DND-41 (cell line): ENCODE measurements around the gene CEACAM21.
A peak's percentile ranks its signal among the peaks of the same experiment; 100 is the strongest.

Source experiments
- ATAC-seq: fragments of 200-7000 bp; cut with Tn5 transposase; 3 replicates; pipeline ENCODE4 v1.9.1; 2021; ENCODE audit warnings: low read depth; ENCODE audit not compliant: insufficient read depth
- DNase-seq: peaks from one replicate; pipeline ENCODE4 v3.0.0-alpha.2; 2020
- H2AFZ ChIP-seq: 2 replicates; pipeline ENCODE4 v1.6.0; 2012; ENCODE audit warnings: low read depth, low read length
- H3K27ac ChIP-seq: 2 replicates; pipeline ENCODE4 v1.5.1; 2012; ENCODE audit warnings: low read length, inconsistent platforms
- H3K27me3 ChIP-seq: fragments of 200-600 bp; sonication (generic); 2 replicates; pipeline ENCODE4 v1.6.0; 2012; ENCODE audit warnings: low read length, mild to moderate bottlenecking, inconsistent platforms; ENCODE audit not compliant: insufficient read depth, poor library complexity
- H3K36me3 ChIP-seq: 2 replicates; pipeline ENCODE4 v1.5.1; 2012; ENCODE audit warnings: low read length, inconsistent platforms; ENCODE audit not compliant: insufficient read depth
- H3K4me1 ChIP-seq: 2 replicates; pipeline ENCODE4 v1.5.1; 2012; ENCODE audit warnings: mild to moderate bottlenecking, low read length; ENCODE audit not compliant: insufficient read depth
- H3K4me2 ChIP-seq: 2 replicates; pipeline ENCODE4 v1.6.0; 2012; ENCODE audit warnings: mild to moderate bottlenecking, moderate library complexity, low read length, inconsistent platforms; ENCODE audit not compliant: insufficient read depth
- H3K4me3 ChIP-seq, 2 experiments: fragments of 200-600 bp in 1 of 2; shearing (Covaris generic) in 1 of 2; 2 replicates each; pipeline ENCODE4 v1.5.1; 2012 to 2016; ENCODE audit warnings: inconsistent platforms in 2 of 2, low read length in 2 of 2, mild to moderate bottlenecking in 2 of 2, low read depth in 1 of 2, moderate library complexity in 1 of 2
- H3K79me2 ChIP-seq: 2 replicates; pipeline ENCODE4 v1.6.0; 2012; ENCODE audit warnings: low read length, inconsistent platforms; ENCODE audit not compliant: insufficient read depth
- H3K9ac ChIP-seq: 2 replicates; pipeline ENCODE4 v1.6.0; 2012; ENCODE audit warnings: low read depth, mild to moderate bottlenecking, inconsistent platforms, low read length, moderate library complexity
- H3K9me3 ChIP-seq: 2 replicates; pipeline ENCODE4 v1.5.1; 2012; ENCODE audit warnings: low read length, moderate library complexity, mild to moderate bottlenecking, inconsistent platforms; ENCODE audit not compliant: insufficient read depth, severe bottlenecking
- H4K20me1 ChIP-seq: 2 replicates; pipeline ENCODE4 v1.6.0; 2012; ENCODE audit warnings: low read length; ENCODE audit not compliant: insufficient read depth
- EZH2 ChIP-seq: IDR thresholded peaks from 3 replicates; pipeline ENCODE4 v1.6.1; 2012; ENCODE audit warnings: borderline replicate concordance, low read depth, mild to moderate bottlenecking, moderate library complexity, low read length, inconsistent platforms; ENCODE audit not compliant: severe bottlenecking
- TF ChIP-seq, protein P1 (sequence below): IDR thresholded peaks from 2 replicates; pipeline ENCODE4 v1.5.1; 2012; ENCODE audit warnings: borderline replicate concordance, low read length, moderate library complexity, mild to moderate bottlenecking; ENCODE audit not compliant: poor library complexity, severe bottlenecking; ENCODE audit errors: extremely low read depth

Gene CEACAM21

DNA sequence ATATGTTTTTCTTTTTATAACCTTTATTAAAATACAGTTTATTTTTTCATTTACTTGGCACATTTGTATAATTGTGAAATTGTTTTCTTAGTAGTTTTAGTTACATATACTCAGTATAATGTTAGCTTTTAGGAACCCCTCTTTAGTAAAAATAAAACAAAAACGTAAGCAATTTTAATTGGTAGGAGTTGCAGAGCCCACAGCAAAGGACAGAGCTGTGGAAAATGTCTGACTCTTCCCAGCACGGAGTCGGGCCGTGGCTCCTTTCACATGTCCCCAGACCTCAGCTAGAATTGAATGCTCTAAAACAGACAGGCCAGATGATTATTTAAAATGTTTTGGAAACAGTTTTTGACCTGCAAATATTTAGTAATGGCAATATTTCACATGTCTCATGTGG lies 27.9 kb upstream of the CEACAM21 start:
- no peaks in the 10 kb centered on the region for H3K9me3 ChIP-seq
- no peak for TF ChIP-seq EZH2
- TF ChIP-seq, protein P1, sequence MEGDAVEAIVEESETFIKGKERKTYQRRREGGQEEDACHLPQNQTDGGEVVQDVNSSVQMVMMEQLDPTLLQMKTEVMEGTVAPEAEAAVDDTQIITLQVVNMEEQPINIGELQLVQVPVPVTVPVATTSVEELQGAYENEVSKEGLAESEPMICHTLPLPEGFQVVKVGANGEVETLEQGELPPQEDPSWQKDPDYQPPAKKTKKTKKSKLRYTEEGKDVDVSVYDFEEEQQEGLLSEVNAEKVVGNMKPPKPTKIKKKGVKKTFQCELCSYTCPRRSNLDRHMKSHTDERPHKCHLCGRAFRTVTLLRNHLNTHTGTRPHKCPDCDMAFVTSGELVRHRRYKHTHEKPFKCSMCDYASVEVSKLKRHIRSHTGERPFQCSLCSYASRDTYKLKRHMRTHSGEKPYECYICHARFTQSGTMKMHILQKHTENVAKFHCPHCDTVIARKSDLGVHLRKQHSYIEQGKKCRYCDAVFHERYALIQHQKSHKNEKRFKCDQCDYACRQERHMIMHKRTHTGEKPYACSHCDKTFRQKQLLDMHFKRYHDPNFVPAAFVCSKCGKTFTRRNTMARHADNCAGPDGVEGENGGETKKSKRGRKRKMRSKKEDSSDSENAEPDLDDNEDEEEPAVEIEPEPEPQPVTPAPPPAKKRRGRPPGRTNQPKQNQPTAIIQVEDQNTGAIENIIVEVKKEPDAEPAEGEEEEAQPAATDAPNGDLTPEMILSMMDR, result no peak
- peaks cover 29% of the 10 kb centered on the region for H3K27me3 ChIP-seq
- ATAC-seq (no peak), DNase-seq (no peak)
- H3K4me3 ChIP-seq, result no peak overlapping the region
- no peaks in the 10 kb centered on the region for H3K4me1 ChIP-seq
- no peaks in the 10 kb centered on the region for H4K20me1 ChIP-seq
- H3K9ac ChIP-seq, result no peak overlapping the region
- H3K79me2 ChIP-seq, result no peaks in the 10 kb centered on the region
- no peak overlapping the region for H2AFZ ChIP-seq
- no peaks in the 10 kb centered on the region for H3K36me3 ChIP-seq
- no peak overlapping the region for H3K27ac ChIP-seq
- H3K4me2 ChIP-seq, result no peak overlapping the region

DNA sequence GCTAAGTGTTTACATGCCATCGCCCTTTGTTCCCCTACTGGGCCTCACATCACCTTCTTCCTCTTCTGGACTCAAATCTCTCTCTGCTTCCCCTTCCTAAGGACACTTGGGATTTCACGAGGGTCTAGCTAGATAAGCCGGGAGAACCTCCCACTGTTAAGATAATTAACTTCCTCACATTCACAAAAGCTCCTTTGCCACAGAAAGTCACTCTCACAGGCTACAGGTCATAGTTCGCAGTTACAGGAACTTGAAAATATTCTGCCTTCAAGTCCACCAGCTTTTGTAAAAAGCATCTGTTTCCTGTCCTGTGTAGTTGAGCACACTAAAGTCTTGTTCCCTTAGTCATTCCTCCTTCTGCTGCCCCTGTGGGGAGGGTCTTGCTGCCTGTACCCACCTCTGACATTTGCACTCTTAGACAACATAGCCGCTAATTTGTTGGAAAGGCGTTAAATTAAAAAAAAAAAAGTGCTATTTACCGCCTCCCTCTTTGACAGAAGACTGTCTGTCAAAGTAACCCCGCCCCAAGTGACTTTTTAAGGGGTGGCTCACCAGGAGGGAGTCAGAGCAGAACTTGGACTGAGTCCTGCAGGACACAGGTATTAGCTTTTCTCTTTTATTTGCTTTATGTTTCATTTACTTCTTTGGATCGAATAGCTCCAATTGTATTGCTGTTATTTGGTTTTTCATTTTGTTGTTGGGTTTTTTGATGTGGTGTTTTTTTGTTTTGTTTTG lies 26.8 kb upstream of the CEACAM21 start:
- Histone ChIP-seq H3K36me3 (no peaks in the 10 kb centered on the region), H4K20me1 (no peaks in the 10 kb centered on the region), H3K4me3 (no peak overlapping the region), H3K4me1 (no peaks in the 10 kb centered on the region), H3K27ac (no peak overlapping the region), H3K4me2 (no peak overlapping the region), H2AFZ (no peak overlapping the region), H3K9me3 (peaks cover 3% of the 10 kb centered on the region), H3K27me3 (peaks cover 29% of the 10 kb centered on the region), H3K9ac (no peak overlapping the region), H3K79me2 (no peaks in the 10 kb centered on the region)
- TF ChIP-seq, protein P1, result no peak
- TF ChIP-seq EZH2, result peak; percentile 55
- no peak for ATAC-seq
- DNase-seq, result no peak

GRCh38 chr19:41549884-41550283 lies 26.1 kb upstream of the CEACAM21 start:
- Histone ChIP-seq H4K20me1 (no peaks in the 10 kb centered on the region), H2AFZ (no peak overlapping the region), H3K27ac (no peak overlapping the region), H3K27me3 (peaks cover 29% of the 10 kb centered on the region), H3K4me2 (no peak overlapping the region), H3K4me3 (no peak overlapping the region), H3K9ac (no peak overlapping the region), H3K4me1 (peaks cover 6% of the 10 kb centered on the region; the same call in 1 of the 2 replicates), H3K36me3 (no peaks in the 10 kb centered on the region), H3K79me2 (no peaks in the 10 kb centered on the region), H3K9me3 (peaks cover 6% of the 10 kb centered on the region)
- DNase-seq (no peak), ATAC-seq (no peak)
- TF ChIP-seq, protein P1, result no peak
- TF ChIP-seq EZH2, result no peak

DNA sequence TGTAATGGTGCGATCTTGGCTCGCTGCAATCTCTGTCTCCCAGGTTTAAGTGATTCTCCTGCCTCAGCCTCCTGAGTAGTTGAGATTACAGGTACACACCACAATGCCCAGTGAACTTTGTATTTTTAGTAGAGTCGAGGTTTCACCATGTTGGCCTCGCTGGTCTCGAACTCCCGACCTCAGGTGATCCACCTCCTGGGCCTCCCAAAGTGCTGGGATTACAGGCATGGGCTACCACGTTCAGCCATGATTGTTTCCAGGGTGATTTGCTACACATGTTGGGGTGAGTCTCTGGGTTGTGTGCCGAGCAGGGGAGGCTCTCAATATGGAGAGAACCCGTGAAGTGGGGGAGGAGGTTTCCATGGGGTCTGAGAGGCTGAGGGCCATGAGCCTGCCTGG lies 24.8 kb upstream of the CEACAM21 start:
- no peak overlapping the region for H3K9ac ChIP-seq
- H3K36me3 ChIP-seq, result no peaks in the 10 kb centered on the region
- H3K4me1 ChIP-seq, result peaks cover 16% of the 10 kb centered on the region
- H3K27me3 ChIP-seq, result peaks cover 31% of the 10 kb centered on the region
- no peak overlapping the region for H3K27ac ChIP-seq
- no peak for ATAC-seq
- H3K9me3 ChIP-seq, result peaks cover 6% of the 10 kb centered on the region
- DNase-seq, result no peak
- no peak overlapping the region for H3K4me3 ChIP-seq
- H3K4me2 ChIP-seq, result no peak overlapping the region
- H2AFZ ChIP-seq, result no peak overlapping the region
- TF ChIP-seq EZH2, result no peak
- TF ChIP-seq, protein P1, result no peak
- H3K79me2 ChIP-seq, result no peaks in the 10 kb centered on the region
- H4K20me1 ChIP-seq, result no peaks in the 10 kb centered on the region
